NOMO-1 (cell line): ENCODE data around the gene KCNK17.
A peak's percentile ranks its signal among the peaks of the same experiment; 100 is the strongest.

Experiments
- DNase-seq, 2 experiments: peaks; one replicate each; lab custom pipeline; 2025; ENCODE audit not compliant: unreplicated experiment in 2 of 2; lab: John Stamatoyannopoulos, UW

Gene KCNK17

DNA sequence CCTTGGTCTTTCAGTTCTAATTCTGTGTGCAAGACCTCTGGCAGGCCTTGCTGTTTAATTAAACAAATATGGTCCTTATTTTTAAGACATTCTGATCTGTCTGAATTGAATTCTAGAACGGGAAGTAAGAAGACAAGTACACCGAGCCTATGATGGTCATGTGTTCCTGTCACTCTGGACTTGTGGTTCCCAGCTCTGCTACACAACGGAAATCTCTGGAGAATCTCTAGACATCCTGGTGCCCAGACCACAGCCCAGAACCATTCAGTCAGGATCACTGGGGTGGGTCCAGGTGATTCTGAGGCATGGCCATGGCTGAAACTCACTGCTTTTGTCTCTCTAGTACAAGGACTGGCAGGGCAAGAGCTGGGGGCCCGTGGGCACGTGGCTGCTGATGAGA is 24.2 kb upstream of the KCNK17 start:
- no peak for DNase-seq

DNA sequence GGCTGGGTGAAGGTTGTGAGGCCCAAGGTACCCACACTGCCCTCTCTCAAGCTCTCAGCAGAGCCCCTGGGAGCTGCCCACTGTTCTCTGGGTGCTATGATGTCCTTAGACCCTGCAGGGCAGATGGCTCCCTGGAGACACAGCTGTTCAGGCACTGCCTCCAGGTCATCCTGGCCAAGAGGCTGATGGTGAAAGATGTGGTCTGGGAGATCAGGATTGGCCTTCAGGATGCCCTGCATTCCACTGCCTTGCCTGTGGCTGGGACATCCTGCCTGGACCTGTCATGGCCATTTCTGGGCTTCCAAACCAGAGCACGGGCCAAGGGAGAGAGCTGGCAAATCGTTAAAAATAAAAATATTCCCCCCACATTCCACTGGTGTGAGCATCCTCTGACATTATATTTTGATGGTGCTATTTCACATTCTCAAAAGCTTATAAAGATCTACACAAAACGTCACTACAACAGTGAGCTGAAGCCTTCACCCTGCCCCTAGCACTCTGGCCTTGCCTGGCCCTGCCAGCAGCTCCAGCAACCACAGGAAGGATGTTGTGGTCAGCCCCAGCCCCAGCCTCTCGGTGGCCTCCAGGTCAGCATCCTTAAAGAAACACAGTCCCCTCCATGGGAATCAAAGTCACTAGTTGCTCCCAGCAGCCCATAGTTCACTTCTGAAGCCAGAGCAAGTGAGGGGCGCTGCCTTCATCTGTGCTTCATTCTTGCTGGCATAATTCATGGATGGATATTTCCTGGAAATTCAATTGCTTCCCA is 21.7 kb upstream of the KCNK17 start:
- peak; percentile 33 to 57 for DNase-seq

DNA sequence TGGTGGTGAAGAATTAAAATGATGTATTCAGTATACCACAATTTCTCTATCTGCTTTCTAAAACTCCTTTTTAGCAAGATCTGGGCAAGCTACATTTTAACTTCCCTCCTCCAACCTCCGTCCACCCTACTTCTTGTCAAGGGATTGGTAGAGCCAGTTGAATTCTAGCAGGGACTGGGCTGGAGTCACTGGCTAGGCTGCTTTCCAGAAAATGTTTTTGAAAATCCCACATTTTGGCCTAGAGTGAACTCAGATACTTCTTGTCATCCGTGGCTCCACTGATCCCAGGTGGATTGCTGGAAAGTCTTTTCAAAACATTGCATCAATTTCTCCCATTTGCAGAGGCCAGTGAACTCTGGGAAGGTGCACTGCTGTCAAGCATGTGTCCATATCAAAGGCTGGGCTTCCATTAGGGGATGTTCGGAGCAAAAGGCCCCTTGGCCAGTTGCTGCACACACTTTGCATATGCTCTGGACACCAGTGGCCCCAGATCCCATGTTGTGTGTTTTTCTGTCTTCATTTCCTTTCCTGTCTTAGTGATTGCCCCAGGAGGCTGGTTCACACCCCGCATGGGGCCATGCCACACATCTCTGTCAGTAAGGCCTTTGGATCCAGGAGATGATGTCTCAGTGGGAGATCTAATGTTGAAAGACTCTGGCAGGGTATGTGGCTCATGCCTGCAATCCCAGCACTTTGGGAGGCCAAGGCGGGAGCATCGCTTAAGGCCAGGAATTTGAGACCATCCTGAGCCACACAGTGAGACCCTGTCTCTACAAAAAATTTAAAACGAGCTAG is 19.6 kb upstream of the KCNK17 start:
- no peak for DNase-seq

DNA sequence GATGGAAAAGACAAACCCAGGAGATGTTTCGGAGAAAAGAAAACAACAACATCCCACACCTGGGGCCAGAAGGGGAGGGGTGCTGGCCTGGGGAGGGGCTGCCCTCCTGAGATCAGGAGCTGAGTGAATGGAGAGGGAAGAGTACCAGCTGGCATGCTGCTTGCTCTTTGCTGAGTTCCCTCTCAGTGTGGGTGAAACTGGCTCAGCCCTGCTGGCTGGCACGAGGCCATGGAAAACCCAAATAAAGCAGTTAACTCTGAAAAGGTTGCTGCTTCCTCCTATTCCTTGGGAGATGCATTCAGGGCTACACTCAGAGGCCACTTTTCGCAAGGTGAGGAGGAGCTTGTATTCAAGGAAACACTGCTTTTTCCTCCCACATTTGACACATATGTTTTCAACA is 16.3 kb upstream of the KCNK17 start:
- DNase-seq: no peak

DNA sequence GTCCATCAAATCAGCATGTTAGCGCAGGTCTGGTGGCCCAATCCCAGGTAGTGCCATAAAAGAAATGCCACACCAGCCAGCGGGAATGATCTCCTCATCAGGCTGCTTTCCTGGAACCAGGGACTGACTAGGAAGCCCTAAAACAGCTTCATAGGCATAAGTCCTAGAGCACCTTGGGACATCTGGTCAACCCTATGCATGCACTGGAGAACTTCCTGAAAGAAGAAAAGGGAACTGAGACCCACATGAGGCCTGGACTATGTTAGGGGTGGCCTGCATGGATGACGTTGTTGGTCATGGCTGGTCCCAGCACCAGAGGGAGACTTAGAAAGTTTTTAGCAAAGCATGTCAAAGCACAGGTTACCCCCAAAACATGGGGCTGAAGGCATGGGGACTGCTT is 15.8 kb upstream of the KCNK17 start:
- peak; percentile 47 to 84 for DNase-seq

DNA sequence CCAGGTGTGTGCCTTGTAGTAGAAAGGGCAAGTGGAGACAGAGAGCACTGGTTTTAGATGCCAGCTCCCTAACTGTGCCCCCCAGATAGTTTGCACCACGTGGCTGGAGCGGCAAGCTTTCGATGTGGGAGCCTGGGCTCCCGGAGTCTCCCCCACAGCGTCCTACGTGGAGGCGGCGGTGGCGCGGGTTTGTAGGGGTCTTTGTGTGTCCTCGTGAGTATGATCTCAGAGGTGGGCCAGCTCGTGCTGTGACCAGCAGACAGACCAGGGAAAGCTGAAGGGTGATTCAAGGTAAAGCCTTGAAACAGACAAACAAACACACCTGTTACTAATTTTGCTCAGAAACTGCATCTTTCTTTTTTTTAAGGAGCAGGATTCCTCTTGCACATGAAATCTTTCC is 13.8 kb upstream of the KCNK17 start:
- DNase-seq: no peak

DNA sequence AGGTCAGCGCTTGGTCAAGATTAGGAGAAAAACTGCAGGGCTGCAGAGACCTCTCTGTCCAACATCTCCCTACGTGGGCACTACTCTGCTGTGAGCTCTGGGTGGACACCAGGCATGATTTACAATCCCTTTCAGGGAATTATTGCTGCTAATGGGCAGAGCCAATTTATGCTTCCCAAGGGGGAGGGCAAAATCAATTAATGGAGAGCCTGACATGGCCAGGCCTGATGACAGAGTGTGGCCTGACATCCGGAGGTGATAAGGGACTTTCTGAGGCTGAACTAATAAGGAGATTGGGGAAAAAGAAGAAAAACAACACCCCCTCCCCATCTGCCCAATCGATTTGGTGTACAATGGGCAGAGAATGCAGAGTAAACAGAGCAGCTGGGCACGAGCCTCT is 13.3 kb upstream of the KCNK17 start:
- DNase-seq: no peak

DNA sequence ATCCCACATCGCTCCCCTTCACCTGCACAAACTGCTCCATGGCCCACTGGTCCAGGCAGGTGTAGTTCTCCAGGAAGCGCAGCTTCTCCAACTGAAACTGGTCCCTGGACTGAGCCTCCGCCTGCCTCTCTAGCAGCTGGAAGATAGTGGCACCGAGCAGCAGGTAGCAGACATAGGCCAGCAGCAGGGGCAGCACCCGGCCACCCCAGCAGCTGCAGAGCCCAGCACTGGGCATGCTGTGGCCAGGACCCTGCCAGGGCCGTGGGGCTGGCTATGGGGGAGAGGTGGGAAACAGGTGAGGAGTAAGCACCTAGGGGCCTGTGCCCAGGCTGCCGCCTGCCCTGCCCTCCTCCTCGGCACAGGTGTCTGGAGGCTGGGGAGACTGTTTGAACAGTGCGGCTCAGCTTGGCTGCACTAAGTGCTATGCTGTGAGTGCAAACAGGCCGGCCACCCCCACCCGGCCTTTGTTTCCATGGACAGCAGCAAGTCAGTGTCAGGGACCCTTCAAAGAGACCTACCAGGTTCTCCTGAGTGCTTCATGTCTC is 8.2 kb upstream of the KCNK17 start, which contains the start of gene KCNK16:
Gene KCNK16, minus strand, starts transcription at position 397 of the 545 bp plus-strand sequence. Its CDS starts 162 bp downstream, at position 235.
- no peak for DNase-seq

DNA sequence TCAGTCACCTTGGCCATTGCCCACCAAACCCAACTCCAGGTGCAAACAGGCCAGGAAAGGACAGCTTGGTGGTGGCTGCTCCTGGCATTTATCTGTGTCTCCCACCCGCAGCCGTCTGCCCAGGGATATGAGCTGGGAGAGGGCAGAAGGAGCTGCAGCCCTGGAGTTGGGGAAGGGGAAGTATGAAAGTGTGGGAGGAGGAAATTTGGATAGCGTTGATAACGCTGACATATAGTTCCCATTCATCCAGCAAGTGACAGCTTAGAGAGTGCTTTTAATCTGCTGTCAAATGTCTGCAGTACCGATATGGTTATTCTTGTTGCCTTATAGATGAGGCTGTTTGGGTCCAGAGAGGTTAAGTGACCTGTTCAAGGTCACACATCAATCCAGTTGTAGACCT is 7.5 kb upstream of the KCNK17 start:
- no peak for DNase-seq

DNA sequence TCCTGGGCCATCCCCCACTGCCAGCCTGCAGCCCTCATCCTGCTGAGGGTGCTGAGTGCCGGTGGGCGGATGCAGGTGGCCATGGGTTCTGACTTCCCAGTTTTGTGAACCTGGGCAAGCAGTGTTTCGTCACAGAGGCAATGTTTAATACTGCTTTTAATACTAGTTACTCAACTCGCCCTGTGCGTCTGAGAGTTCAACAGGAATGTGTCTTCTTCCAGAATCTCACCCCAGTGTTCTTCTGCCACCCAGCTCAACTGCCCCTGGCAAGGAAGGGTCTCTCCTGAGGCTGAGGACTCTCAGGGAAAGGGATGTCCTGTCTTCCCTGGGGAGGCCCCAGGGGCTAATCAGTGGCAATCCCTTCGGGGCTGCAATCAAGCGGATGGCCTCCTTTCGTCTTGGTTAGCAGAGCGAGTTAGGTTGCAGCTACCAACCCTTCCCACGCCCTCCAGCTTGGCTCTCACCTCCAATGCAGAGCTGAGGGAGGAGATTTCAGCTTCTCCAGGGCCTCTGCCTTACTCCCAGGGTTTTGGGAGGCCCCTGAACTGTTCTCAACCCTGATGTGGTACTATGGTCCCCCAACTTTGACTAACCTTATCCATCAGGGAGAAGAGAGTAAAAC is 6.3 kb upstream of the KCNK17 start:
- no peak for DNase-seq

DNA sequence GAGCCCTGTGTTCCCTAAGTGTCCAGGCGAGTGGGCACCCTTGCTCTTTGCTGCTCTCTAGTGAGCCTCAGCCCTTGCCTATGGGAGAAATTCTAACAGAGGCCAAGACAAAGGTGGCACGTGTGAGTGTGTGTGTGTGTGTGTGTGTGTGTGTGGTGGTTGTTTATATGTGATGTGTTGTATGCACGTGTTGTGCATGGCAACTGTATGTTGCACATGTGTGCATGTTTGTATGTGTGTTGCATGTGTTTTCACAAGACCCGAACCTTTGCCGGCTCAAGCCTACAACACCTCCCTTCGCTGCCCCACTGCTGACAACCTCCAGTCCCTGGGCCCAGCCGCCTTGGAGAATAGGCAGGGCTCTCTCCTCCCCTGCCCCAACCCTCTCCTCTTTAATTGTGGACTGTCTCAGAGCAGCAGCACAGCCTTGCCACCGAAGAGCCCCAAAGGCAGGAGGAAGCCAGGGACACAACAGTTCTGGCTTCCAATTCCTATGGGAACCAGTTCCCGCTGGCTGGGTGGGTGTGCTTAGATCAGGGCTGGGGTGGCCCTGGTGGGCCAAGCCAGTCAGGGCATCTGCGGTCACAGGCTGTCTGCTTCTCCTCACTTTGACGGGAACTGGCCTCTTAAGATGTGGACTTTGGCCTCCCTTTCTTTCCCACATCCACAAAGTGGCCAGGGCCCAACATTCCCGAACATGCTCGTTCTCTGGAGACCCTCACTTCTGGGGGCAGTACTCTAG is 5.6 kb upstream of the KCNK17 start:
- DNase-seq: no peak

DNA sequence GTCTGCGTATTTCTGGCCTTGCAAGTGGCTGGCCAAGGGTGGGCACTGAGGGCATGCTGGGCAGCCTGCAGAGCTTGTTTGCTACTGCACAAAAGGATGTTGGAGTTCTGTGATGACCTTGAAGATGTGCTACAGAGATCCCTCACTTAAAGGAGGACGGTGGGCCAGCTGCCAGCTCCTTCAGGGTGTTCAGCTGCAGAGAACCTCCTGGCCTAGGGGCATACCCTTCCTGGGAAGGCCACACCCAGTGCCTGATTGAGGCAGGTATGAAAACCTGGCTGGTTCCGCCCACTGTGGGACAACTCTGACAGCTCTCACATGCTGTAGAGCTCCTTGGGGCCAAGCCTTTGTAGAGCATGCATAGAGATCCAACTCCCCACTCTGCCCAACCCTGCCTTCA is 3.0 kb upstream of the KCNK17 start:
- no peak for DNase-seq

DNA sequence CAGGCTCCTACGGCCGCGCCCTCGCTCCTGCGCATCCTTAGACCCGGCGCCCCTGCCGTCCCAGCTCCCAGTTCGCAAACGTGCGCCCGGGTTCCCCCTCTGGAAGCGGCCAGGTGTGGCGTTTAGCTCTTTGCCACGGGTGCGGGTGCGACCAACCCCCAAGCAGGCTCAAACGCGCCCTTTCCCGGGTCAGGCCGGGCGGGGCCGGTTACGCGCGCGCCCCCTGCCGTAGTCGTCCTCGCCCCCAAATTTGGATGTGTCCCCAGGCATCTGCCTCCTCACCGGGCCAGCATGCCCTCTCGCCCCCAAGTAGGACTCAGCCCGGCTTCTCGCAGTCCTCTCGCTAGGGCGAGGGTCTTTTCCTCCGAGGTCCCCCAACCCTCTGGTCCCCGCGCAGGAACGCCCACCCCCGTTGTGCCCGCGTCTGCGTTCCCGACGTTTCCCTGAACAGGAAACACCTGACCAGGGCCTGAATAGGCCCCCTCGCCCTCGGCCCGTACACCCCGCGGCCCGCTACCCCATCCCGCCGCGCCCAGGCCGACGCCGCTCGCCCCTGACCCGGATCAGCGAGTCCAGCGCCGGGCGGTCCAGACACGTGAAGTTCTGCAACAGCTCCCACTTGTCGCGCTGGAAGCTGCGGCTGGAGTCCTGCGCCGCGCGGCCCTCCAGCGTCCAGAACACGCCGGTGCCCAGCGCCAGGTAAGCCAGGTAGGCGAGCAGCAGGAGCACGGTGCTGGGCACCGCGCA is 520 bp downstream of the KCNK17 start:
- DNase-seq: no peak

DNA sequence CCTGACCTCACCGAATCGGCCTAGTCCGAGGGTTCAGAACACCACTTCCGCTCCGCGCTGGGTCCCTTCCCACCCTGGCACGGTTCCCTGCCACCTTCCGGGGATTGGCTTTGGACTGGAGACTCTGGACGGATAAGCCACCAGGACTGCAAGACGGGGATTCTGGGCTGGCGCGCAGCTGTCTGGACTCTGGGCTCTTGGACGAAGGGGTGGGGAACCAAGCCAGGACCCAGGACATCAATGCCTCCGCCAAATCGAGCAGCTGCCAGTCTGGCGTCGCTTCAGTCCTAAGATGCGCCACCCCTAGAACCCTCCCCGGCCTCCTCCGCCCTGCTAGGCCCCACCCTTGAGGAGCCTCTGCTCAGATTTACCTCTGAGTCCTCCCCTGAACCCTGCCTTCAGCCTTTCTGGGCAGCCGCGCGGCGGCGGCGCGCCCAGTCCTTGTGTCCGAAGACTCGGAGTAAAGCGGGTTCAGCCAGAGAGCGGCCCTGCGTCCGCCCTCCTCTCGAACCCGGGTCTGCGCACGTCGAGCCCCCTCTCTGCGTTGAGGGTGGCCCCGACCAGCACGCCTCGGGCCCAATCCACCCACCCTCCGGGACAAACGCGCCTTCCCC is 1.2 kb downstream of the KCNK17 start:
- no peak for DNase-seq

DNA sequence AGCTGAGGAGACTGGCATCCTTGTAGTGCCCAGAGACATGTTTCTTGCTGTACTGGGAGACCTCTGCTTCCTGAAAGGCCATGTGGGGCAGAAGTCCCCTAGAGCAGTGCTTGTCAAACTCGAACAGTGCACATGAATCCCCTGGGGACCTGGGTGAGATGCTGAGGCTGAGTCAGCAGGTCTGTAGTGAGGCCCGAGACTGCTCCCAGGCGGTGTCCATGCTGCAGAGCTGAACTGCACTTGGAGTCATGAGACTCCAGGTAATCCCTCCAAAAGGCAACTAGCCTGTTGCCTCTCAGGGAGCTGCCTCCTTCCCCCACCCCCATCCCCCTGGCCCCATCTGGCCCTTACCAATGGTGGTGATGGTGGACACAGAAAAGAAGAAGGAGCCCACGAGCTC is 3.7 kb downstream of the KCNK17 start:
- DNase-seq: no peak

DNA sequence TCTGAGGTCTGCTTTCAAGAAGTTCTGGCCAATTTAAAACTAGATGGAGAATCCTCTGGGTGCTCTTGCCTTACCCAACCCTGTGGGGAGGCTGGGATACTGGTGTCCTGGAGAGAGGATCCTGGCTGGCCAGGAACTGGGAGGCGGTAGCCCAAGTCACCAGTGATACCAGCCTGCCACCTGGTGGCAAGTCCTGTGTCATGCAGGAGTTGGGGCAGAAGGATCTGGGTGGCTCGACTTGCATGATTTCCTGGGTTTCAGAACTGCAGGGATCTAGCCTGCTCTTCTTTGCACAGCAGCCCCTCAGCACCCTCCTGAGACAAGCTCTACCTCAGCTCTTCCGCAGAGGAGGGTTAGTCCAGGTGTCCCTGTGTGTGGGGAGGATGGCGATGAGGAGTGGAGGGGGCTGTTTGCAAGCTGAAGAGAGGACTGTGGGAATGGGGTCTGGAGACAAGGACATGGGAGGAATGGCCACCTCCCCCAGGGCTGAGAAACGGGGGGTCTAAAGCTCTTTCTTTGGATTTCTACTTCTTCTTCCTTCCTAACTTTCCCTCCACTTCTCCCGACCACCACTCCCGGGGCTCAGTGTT is 4.2 kb downstream of the KCNK17 start:
- peak; percentile 34 to 42 for DNase-seq

DNA sequence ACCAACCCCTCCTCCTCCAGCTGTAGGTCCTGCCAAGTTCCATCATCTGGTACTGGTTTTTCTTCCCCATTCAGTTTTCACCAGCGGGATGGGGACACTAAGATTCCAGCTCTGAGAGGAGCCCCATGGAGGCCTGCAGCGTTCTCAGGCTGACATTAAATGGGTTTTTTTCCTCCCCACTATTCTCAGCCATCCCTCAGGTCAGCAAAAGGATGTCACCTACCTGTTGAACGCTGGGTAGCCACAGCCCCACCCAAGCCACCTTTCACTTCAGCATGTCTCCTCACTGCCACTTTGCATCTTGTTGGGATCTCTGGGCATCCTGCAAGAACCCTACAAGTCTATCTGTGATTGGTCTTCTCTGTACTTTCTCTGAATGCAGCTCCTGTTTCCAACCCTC is 6.8 kb downstream of the KCNK17 start:
- no peak for DNase-seq

DNA sequence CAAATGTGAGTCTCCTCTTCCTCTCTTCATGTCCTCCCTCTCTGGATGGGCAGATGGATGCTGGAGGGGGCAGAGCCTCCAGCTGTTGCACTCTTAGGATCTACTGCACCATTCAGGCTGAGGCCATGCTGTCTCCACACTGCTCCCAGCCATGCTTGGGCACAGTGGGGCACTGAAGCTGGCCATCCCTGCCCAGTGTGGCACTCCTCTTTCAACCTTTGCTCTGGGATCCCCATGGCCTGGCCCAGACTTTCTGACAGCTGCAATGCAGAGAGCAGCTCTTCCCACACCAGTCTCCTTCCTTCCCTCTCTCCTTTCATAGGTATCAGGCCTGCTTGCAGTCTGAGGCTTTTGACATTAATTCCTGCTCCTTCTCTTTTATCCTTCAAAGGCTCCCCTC is 9.3 kb downstream of the KCNK17 start:
- no peak for DNase-seq

DNA sequence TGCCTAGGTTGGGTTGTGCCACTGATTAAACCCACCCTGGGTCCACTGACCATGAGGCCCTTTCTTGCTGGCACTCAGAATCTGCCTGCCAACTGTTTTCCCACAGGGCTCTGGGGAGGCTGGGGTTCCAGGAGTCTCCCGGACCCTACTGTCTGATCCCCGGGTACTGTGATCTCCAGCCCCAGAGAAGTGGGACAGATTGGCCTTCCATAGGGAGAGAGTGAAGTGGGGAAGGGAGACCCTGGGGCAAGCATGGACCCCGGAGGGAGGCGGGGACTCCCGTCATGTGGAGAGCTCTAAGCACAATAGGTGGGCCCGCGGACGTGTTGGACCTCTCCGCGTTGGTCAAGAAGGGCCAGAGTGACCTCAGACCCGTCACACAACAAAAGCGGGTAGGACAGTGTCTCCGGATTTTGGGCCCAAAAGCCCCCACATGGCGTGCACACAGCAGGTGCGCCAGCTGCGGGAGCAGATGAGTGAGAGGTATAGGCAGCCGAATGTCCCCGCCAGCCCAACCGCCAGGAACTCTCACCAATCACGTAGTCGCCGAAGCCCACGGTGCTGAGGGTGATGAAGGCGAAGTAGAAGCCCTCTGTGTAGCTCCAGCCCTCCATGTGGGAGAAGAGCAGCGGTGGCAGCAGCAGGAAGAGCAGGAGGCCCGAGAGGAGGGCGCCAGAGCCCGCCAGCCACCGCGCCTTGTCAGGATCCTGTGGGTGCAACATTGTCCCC is 10.6 kb downstream of the KCNK17 start:
- no peak for DNase-seq
